GM23248 (cell line): ENCODE measurements around the gene TMEM235.

Experiments
- EZH2 ChIP-seq: fragments of 200-600 bp; sonication (generic); IDR thresholded peaks from 2 replicates; pipeline ENCODE4 v1.6.1; 2018; ENCODE audit warnings: antibody characterized with exemption, mild to moderate bottlenecking; ENCODE audit not compliant: insufficient read depth, poor library complexity, severe bottlenecking
- EZH2phosphoT487 ChIP-seq: fragments of 200-600 bp; sonication (generic); IDR thresholded peaks from 2 replicates; pipeline ENCODE4 v1.6.1; 2018; ENCODE audit warnings: antibody characterized with exemption, moderate library complexity, mild to moderate bottlenecking, low read depth; ENCODE audit not compliant: insufficient read depth

DNA sequence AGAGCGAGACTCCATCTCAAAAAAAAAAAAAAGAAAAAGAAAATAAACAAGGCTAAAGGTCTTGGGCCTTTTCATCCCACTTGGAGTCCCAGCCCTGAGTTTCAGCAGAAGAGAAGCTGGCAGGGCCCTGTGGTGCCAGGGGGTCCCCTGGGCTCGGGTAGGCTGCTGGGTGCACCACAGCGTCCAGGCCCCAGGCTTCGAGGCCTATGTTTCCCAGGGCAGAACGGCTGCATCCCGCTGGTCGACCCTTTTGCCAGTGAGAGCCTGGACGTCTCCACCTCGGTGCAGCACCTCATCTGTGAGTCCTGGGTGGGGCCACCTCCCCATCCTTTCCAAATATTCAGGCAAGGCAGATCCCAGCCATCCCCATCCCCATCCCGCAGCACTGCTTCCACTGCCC, 2.2 kb downstream of the TMEM235 start:
- TF ChIP-seq EZH2 (no peak), EZH2phosphoT487 (no peak)
